Measurements from ENCODE around the gene NCAM2. TPM values are rescaled to one million over a fixed set of nuclear protein-coding genes. Genes with fewer than 3 reads are reported as not detected.

Gene NCAM2
- total and polyA plus RNA-seq, 2 of the 8 experiments (the other 6 are each of a cell fraction or from before 2014, with no cell fraction given): 0.14 to 1.1 TPM

GRCh38 chr21:21297211-21297610, 299.0 kb downstream of the NCAM2 start:
- no peaks in the 10 kb centered on the region for H3K9me3 ChIP-seq (ENCODE audit: insufficient read depth in 2 of 2, low read depth in 1 of 2, low read length in 1 of 2)
- no peak overlapping the region for H4K91ac ChIP-seq (replicated peaks; ENCODE audit: insufficient read length, low read length)
- H2AFZ ChIP-seq (ENCODE audit: low read length): no peak overlapping the region
- no peak overlapping the region for H3K9ac ChIP-seq (replicated peaks in 1 of 4; ENCODE audit: extremely low read depth in 1 of 4, low read depth in 3 of 4, low read length in 3 of 4)
- H4K20me1 ChIP-seq (replicated peaks in 1 of 2; ENCODE audit: control insufficient read depth in 1 of 2, insufficient read depth in 2 of 2, low read length in 2 of 2): no peaks in the 10 kb centered on the region
- ChIA-PET POLR2A (ENCODE audit: partially characterized antibody) (no interaction called here), CTCF (ENCODE audit: partially characterized antibody) (no interaction called here)
- H2BK15ac ChIP-seq (ENCODE audit: low read length): no peak overlapping the region
- H3K4ac ChIP-seq (replicated peaks; ENCODE audit: insufficient read length, low read depth, low read length): no peak overlapping the region
- H4K8ac ChIP-seq (ENCODE audit: extremely low read depth, insufficient read depth, low read length): no peak overlapping the region
- H3K4me3 ChIP-seq (ENCODE audit: extremely low read depth in 1 of 4, insufficient read depth in 2 of 4, low read depth in 3 of 4, low read length in 4 of 4): no peak overlapping the region
- no peak for DNase-seq (ENCODE audit: low read depth in 1 of 2, low spot score in 2 of 2)
- H4K5ac ChIP-seq (ENCODE audit: insufficient read length, low read depth, low read length): no peak overlapping the region
- no peak overlapping the region for H2BK120ac ChIP-seq (replicated peaks; ENCODE audit: low read depth, low read length)
- H2BK5ac ChIP-seq (ENCODE audit: low read depth, low read length): no peak overlapping the region
- no peaks in the 10 kb centered on the region for H3K4me1 ChIP-seq (replicated peaks in 1 of 4; ENCODE audit: control insufficient read depth in 3 of 4, insufficient read depth in 4 of 4, low read length in 3 of 4)
- H3K79me2 ChIP-seq (ENCODE audit: control insufficient read depth in 1 of 2, insufficient read depth in 2 of 2, low read length in 2 of 2): no peaks in the 10 kb centered on the region
- H3K18ac ChIP-seq (ENCODE audit: extremely low read depth, low read length): no peak overlapping the region
- no peaks in the 10 kb centered on the region for H3K79me1 ChIP-seq (ENCODE audit: low read depth, low read length)
- H3K23ac ChIP-seq (ENCODE audit: insufficient read length): no peak overlapping the region
- H3K27me3 ChIP-seq (replicated peaks in 1 of 4; ENCODE audit: control insufficient read depth in 3 of 4, extremely low read depth in 1 of 4, insufficient read depth in 3 of 4, low read length in 3 of 4): no peaks in the 10 kb centered on the region
- H3K36me3 ChIP-seq (ENCODE audit: control insufficient read depth in 2 of 4, insufficient read depth in 4 of 4, low read length in 3 of 4): no peaks in the 10 kb centered on the region
- H3K23me2 ChIP-seq (ENCODE audit: low read depth, low read length): no peaks in the 10 kb centered on the region
- FAIRE-seq: no peak
- no peak overlapping the region for H2BK20ac ChIP-seq (ENCODE audit: low read length)
- no peak overlapping the region for H3K27ac ChIP-seq (ENCODE audit: low read depth, low read length)
- H3K56ac ChIP-seq (replicated peaks; ENCODE audit: insufficient read length, low read depth, low read length): no peak overlapping the region
- no peak overlapping the region for H3K4me2 ChIP-seq (ENCODE audit: insufficient read depth in 1 of 2, low read depth in 2 of 2, low read length in 2 of 2)
- H3K14ac ChIP-seq (ENCODE audit: insufficient read length): no peak overlapping the region
- no peak overlapping the region for H2BK12ac ChIP-seq (ENCODE audit: low read depth, low read length)
- H2AK5ac ChIP-seq (ENCODE audit: low read depth, low read length): no peak overlapping the region
- TF ChIP-seq GTF2F1 (IDR thresholded peaks at IDR 0.05; ENCODE audit: borderline replicate concordance, low read depth, low read length) (no peak), POLR2A (IDR thresholded peaks at IDR 0.05; ENCODE audit: control extremely low read depth in 1 of 2, low read depth in 2 of 2, low read length in 2 of 2) (no peak), HDAC2 (IDR thresholded peaks at IDR 0.05; ENCODE audit: borderline replicate concordance in 1 of 2, low read depth in 2 of 2, low read length in 2 of 2) (no peak), MAFK (IDR thresholded peaks at IDR 0.05; ENCODE audit: low read depth, low read length) (no peak), TAF1 (IDR thresholded peaks at IDR 0.05; ENCODE audit: low read depth, low read length) (no peak), SUZ12 (IDR thresholded peaks at IDR 0.05; ENCODE audit: low read length) (no peak), SIRT6 (IDR thresholded peaks at IDR 0.05; ENCODE audit: low read length) (no peak)
- WGBS, 2 experiments (ENCODE audit: extremely low coverage in 1 of 2, insufficient coverage in 1 of 2, insufficient read length in 1 of 2, insufficient replicate concordance in 2 of 2, low coverage in 1 of 2, low lambda C conversion rate in 2 of 2, missing lambda C conversion rate in 1 of 2): 83% methylated on average over 2 of the region's 2 CpGs; no CpG with 5 or more reads in 1 of the 2 experiments
